Measurements from ENCODE around the gene PRKCQ. TPM values are rescaled to one million over a fixed set of nuclear protein-coding genes. Genes with fewer than 3 reads are reported as not detected.

The PRKCQ gene
- total RNA-seq, 1 experiment from 2014 or later = not detected

DNA sequence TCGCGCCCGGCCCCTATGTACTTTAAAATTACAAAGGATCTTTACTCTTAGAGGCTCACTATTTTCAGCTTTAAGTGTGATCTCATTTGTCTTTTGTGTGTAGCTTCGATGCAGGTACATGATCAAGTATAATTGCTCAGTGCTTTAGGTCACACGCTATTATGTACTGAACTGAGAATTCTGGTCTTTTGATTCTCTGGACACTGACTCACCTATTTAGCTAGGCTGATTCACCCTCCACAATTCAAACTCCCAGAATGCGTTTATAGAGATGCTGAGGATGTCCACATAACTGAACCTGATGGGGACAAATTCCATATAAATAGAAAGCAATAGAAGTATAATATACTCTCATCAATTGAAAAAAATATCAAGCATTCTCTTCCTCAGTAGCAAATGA is 57.8 kb downstream of the PRKCQ start:
- DNase-seq (ENCODE audit: low spot score) = peak; percentile 11

- no peak for DNase-seq (ENCODE audit: low spot score)
Measured at GRCh38 chr10:6520138-6520537, 59.9 kb downstream of the PRKCQ start.

DNA sequence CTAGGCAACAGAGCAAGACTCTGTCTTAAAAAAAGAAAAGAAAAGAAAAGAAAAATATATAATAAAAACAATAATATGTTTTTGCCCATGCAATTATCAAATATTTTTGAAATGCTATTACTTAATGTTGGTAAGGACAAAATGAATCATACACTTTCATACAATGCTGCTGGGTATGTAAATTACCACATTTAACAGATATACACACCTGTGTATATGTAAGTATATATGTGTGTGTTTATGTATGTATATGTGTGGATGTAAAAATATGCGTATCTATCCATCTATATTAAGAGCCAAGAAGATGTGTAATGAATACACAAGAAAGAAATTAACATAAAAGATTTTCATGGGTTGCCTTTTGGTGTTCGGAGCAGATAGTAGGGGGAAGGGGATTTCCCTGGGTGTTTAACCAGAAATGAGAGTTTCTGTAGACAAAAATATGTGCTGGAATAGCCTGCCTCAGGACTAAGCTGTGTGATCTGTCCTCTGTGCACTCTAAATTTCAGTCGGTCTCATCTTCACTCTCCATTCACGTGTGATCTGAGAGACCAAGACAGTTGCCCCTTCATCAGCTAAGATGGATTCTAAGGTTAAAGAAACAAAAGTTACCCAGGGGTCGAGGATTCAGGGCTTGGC is 61.2 kb downstream of the PRKCQ start:
- DNase-seq (ENCODE audit: low spot score) = no peak

- DNase-seq (ENCODE audit: low spot score) = no peak
Measured at GRCh38 chr10:6516929-6517284, 63.2 kb downstream of the PRKCQ start.

- no peak for DNase-seq (ENCODE audit: low spot score)
Measured at GRCh38 chr10:6516281-6516928, 63.7 kb downstream of the PRKCQ start.

DNA sequence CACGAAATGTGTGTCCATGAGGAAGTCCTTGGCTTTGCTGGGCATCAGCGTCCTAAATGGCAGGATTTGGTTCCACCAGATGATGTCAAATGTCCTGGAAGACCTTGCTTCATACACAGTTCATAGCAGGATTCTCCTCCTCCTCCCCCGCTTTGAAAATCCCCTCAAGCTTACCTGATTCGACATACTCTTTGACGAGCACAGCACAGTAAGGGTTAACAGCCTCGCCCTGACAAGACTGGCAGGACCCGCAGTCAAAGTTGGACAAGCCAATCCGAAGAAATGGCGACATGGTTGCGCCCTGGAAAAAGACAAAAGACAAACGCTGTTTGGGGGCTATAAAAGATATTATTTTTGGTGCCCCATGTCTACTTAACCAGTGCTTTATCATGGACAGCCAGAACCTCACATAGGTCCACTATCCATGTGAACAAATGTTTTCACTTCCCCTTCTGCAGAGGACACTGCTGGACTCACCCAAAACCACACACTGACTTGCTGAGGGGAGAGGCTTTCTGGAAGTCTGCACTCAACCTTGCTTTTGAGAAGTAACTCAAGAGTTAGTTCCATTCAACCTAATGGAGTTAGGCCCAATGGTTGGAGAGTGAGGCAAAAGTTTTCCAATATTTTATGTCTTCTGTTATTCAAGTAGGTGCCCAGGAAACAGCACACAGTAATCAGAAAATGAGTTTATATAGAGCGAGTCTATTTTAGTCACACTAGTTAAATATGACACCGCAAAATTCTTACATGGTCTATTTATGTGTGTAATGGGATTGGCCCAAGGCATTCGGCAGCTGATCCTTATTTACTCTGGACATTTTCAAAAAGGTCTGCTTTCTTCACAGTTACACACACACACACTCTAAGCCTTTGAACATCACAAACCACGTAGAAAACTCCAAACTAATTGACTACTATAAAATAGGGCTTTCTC is 65.0 kb downstream of the PRKCQ start:
- no peak for DNase-seq (ENCODE audit: low spot score)

- no peak for DNase-seq (ENCODE audit: low spot score)
Measured at GRCh38 chr10:6514180-6514579, 65.9 kb downstream of the PRKCQ start.

GRCh38 chr10:6513476-6513875 is 66.6 kb downstream of the PRKCQ start:
- DNase-seq (ENCODE audit: low spot score) = no peak

DNA sequence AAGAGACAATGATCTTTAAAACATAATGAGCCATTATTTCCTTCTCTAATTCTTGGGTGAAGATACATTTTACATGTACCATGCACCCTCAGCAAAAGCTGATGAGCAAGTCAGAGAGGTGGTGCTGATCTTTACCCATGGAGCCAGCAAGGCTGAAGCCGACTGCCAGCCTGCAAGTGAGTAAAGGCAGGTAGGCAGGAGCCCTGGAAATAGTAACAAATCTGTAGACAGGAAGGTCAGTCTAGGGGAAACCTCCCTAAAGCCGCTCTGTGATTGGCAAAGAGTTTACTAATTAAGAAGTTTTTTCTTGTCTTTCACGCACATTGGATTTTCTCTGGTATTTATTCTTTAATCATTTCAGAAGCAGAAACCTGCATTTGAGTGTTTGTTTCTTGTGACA is 67.9 kb downstream of the PRKCQ start:
- DNase-seq (ENCODE audit: low spot score) = no peak

DNA sequence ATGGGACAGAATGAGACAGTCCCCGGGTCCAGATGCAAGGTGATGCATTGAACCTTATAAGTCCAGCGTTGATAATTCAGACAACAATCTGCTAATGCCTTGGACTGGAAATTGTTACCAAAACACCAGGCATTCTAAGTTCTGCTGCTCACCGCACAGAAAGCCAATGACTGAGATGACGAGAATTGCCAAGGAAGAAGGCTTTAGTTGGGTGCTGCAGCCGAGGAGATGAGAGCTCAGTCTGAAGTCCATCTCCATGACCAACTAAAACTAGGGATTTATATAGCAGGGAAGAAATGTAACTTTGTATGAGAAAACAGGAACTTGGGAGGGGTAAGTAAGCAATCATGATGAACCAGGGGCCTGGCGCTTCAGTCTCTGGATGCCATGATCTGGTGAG is 68.7 kb downstream of the PRKCQ start:
- DNase-seq (ENCODE audit: low spot score) = no peak

DNA sequence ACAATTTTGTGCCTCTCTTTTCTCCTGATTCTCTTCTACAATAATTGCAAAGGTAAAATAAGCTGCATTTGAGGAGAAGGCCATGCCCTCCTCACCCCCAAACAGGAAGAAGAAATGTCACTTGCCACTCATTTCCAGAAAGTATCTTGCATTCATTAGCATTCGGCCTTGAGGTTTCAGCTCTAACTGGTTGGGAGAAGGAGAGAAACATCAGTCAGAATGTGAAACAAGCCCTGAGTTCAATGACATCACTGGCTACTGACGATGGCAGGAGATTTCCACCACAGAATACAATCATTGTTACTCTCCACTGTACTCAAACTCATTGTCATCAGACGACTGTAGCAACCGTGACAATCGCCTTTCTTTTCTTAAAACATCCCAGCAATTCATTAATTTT is 72.8 kb downstream of the PRKCQ start:
- DNase-seq (ENCODE audit: low spot score) = no peak

DNA sequence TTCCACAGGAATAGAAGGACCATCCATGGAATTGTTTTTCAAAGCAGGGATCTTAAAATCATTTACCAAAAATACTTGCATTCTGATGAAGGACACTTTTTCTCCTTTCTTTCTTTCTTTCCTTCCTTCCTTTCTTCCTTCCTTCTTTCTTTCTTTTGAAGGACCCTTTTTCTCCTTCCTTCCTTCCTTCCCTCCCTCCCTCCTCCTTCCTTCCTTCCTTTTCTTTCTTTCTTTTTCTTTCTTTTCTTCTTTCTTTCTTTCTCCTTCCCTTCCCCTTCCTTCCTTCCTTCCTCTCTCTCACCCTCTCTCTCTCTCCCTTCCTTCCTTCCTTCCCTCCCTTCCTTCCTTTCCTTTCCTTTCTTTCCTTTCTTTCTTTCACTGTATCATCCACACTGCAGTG is 74.8 kb downstream of the PRKCQ start:
- DNase-seq (ENCODE audit: low spot score) = no peak

- DNase-seq (ENCODE audit: low spot score) = no peak
Measured at GRCh38 chr10:6504296-6504695, 75.8 kb downstream of the PRKCQ start.

DNA sequence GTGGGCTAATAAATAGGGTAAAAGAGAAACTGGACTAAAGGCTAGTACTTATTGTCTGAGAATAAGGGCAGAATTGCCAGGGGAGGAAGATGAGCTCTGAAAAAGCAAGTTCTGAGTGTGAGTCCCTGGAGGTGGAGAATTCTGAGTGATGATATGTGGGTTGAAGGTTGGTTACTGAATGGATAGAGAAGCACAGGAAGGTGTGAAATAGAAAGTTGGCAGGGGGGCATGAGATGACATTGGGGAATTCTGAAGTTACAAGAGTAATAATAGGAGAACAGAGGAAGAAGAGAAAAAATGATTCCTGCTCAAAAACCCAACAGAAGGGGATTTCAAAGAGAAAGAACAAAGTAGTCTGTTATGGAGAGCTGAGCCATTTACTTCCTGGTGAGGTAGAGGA is 76.9 kb downstream of the PRKCQ start:
- DNase-seq (ENCODE audit: low spot score) = no peak

GRCh38 chr10:6501931-6502330 is 78.1 kb downstream of the PRKCQ start:
- no peak for DNase-seq (ENCODE audit: low spot score)

GRCh38 chr10:6499974-6500373 is 80.1 kb downstream of the PRKCQ start:
- no peak for DNase-seq (ENCODE audit: low spot score)

DNA sequence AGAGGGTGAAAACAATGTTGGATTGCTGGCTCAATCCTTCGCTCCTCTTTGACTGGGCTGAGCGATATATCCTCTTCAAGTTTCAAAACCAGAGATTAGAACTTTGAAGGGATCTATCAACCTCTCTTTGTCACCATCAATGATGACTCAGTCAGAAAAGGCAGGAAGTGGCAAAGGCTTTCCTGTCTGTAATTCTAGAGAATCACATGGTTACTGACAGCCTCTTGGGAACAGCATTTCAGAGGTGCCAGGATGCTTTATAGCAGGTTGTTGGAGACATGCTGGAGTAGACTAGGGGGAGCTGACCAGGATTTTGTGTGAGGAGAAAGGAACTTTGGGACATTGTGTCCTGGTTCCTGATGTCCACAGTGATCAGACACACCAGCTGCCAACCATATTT is 81.3 kb downstream of the PRKCQ start:
- peak; percentile 38 for DNase-seq (ENCODE audit: low spot score)

- no peak for DNase-seq (ENCODE audit: low spot score)
Measured at GRCh38 chr10:6497620-6498019, 82.5 kb downstream of the PRKCQ start.

- no peak for DNase-seq (ENCODE audit: low spot score)
Measured at GRCh38 chr10:6494936-6495592, 85.0 kb downstream of the PRKCQ start.

- DNase-seq (ENCODE audit: low spot score) = no peak
Measured at GRCh38 chr10:6494442-6494819, 85.6 kb downstream of the PRKCQ start.

- DNase-seq (ENCODE audit: low spot score) = no peak
Measured at GRCh38 chr10:6493521-6494441, 86.3 kb downstream of the PRKCQ start.

Data from A172 (cell line).